Measurements from ENCODE around the gene DNAJC21.
"Not testable (repeated sequence)": the region's sequence is repeated elsewhere in the genome, so short reads cannot be mapped to it uniquely, and the experiment has no call there.

DNAJC21 gene

DNA sequence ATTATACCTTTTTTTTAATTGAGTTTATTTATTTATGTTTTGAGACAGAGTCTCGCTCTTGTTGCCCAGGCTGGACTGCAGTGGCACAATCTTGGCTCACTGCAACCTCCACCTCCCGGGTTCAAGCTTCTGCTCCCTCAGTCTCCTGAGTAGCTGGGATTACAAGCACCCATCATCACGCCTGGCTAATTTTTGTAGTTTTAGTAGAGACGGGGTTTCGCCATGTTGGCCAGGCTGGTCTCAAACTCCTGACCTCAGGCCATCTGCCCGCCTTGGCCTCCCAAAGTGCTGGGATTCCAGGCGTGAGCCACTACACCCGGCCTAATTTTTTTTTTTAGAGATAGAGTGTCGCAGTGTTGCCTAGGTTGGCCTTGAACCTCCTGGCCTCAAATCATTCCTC, 6.1 kb upstream of the DNAJC21 start:
- not testable (repeated sequence) for DNase-seq (ENCODE audit: low read depth, low spot score)

DNA sequence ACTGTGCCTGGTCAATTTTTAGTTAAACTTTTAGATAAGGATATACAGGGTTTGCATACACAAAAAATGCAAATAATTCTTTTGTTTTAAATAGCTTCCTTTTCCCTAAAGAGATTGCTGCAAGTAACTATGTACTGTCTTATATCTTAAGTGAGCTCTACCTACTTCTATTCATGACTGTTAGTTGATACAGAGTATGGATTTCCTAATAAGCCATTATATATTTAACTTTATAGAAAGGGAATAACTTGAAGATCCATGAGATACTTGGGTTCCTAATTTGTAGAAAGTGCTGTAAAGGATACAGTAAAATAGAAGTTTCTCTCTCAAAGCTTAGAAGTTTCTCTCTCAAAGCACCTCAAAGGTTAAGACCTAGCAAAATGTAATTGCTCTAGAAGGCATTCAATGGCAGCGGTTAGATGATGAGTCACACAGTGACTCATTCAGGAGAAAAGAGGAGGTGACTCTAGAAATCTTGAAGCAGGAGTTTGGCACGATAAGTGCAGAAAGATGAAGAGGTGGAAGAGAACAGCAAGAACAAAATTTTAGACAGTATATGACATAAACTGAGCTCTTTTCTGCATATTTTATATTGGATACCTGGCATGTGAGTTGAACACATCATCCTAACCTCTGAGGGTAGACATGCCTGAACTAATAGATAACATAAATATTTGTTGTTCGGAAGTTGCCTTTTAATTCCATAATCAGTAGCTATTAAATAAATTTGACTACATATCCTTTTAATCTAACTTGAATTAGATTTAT, 5.5 kb upstream of the DNAJC21 start:
- DNase-seq (ENCODE audit: low read depth, low spot score): peak; percentile 32

DNA sequence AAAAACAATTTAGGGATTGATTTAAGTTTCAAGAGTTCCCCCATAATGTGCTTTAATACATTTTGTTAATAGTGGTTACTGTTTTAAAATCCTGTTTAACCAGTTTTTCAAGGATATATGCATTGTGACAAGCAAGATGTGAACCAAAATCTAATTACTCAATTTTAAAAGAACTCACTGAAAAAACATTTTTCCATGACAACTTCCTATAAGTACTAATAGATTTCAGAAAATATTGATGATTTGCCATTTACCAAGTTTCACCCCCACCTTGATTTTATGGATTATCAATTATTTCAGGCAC, 4.9 kb upstream of the DNAJC21 start:
- DNase-seq (ENCODE audit: low read depth, low spot score): no peak

DNA sequence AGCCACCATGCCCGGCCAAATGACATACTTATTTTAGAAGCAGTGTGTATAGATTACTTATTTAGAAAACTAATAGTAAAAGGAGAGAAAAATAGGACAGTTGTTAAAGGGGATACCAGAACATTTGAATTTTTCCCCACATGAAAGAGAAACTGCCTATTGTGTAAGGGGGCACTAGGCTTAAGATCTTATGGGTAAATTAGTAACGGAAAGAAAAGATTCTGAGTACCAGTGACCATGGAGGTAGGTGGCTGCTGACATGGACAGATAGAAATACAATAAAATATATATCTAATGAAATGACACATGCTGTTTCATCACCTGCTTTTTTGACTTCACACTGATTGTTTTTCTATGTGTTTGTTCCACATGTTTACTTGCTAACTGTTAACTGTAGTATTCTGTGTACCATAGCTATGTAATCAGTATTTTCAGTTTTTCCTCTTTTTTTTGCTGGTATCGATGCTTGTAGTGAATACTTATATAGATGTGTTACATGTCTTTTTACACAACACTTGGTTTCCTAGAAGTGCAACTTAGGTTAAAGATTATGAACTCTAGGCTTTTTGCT, 3.0 kb upstream of the DNAJC21 start:
- DNase-seq (ENCODE audit: low read depth, low spot score): no peak

DNA sequence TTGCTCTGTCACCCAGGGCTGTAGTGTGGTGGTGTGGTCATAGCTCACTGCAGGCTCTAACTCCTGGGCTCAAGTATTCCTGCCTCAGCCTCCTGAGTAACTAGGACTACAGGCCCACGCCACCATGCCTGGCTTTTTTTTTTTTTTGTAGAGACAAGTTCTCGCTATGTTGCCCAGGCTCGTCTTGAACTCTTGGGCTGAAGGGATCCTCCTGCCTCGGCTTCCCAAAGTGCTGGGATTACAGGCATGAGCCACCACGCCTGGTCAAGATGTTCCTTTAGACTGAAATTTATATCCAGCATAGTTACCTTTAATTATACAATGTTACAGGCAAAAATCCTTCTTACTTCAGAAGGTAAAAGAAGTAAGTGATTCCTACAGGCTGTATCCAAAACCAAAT, 1.6 kb upstream of the DNAJC21 start:
- DNase-seq (ENCODE audit: low read depth, low spot score): no peak

DNA sequence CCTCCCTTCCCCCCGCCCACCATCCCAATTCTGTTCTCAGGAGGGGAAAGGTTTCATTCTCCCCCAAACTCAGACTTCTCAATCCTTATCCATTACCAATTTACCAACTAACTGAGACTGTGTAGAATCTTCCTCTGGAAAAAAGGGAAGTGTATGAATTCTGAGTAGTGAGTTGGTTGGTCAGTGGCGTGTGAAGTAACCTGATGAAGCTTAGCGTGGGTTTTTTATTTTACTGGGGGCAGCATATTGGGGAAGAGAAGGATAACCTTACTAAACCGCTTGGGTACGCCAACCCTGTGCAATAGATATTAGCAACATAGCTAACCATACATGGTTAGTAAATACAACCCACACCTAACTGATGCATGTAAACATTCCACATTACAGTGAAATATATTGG, 1.1 kb upstream of the DNAJC21 start:
- DNase-seq (ENCODE audit: low read depth, low spot score): no peak

DNA sequence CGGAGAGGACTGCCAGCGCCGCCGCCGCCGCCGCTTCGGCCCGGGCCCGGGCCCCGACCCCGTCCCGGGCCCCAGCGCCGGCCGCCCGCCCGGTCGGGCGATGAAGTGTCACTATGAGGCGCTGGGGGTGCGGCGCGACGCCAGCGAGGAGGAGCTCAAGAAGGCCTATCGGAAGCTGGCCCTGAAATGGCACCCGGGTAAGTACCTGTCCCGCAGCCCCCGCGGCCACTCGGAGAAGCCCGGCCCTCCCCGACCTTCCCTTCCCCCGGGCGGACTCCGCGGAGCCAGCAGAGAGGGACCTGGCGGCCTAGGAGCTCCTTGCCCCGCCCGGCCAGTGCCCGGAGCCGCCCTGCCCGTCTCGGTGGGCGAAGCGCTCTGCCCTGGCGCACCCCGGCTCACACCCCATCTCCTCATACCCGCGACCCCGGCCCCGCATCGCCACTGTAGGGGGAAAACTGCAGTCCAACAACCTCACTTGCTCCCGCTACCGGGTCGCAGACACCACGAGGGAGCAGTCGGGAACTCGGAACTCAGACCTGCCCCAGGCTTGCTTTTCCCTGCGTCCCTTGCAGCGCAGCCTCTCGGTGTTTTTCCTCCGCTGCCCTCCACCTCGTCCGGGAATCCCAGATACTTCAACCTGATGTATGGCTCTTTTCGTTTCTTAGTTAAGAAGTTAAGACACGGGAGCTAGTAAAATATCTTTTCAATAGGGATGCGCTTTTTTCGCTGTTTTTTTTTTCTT, 532 bp downstream of the DNAJC21 start:
- DNase-seq (ENCODE audit: low read depth, low spot score): no peak

DNA sequence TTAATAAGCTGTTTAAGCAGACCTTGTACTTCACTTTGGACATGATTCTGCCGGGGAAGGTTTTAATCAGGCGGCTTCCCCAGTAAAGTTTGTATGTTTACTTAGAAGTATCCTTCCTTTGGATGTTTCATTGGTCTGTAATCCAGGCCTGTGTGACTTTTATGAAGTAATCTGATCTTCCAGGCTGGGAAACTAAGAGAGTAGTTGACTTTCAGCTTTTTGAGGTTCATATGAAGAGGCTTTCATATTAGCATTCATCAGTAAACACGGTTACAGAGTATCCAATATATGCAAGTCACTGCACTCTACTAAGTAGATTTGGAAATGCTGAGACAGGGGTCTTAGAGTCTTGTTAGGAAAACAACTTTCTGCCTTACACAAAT, 1.1 kb downstream of the DNAJC21 start:
- peak; percentile 12 for DNase-seq (ENCODE audit: low read depth, low spot score)

DNA sequence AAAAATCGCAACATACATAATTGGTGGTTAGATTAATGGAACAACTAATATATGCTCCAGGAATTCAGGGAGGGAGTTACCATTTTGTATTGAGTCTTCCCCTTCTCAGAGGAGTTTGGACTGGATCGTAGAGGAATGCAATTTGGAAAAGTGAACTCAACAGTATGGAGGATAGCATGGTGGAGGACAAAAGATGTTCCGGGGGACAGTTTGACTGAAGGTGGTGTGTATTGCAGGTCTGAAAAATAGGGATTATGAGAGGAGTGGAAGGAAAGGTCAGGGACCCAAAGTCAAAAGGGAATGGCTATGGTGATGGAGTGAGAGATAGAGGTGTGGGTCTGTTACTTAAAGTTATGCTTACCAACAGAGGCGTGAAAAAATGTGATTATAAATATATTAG, 1.5 kb downstream of the DNAJC21 start:
- no peak for DNase-seq (ENCODE audit: low read depth, low spot score)

DNA sequence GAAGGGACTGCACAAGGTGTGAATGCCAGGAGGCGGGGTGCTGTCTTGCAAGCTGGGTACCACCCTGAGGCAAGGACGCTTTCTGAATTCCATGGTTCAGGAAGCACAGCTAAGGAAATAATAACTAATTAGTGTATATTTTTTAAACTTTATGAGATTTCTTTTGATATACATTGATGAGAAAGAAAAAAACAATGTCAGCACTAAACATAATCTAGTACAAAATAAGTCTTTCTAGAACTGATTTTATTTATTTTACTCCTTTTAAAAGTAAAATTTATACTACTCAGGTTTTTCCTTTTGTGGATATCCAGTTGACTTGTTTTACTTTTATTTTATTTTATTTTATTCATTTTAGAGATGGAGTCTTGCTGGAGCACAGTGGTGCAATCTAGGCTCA, 3.6 kb downstream of the DNAJC21 start:
- DNase-seq (ENCODE audit: low read depth, low spot score): no peak

DNA sequence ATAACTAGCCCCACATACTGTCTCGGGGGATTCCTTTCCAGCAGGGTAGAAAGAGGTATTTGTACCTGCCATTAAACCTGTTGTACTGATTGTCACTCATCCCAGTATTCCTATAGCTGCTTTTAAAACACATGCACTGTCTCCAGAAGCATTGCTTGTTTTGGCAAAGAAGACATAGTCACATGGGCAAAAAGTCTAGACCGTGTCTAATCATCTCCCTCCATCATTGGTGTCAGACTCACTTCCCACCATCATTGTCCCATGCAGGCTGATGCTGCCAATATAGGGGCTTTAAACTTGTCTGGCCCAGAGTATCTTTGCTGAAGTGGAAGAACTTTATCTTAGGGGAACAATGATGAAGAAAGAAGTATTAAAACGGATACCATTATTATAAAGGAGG, 12.6 kb downstream of the DNAJC21 start:
- DNase-seq (ENCODE audit: low read depth, low spot score): no peak

DNA sequence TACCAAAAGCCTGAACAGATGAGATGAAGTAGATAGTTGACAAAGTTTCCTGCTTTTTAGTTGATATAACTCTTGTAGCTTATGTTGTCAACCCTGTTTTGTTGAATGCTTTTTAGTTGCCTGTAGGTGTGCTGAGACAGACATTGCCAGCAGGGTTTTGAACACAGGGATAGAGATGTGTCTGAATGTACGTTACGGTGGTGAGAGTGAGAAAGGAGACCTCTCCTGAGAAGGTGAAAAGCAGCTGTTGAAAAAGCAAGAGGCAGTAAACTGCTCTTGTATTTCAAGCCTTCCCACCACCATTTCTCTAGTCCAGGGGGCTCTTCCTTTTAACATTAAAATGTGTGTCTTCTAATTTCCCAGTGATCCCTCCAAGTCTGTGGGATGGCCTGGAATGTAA, 14.7 kb downstream of the DNAJC21 start:
- no peak for DNase-seq (ENCODE audit: low read depth, low spot score)

DNA sequence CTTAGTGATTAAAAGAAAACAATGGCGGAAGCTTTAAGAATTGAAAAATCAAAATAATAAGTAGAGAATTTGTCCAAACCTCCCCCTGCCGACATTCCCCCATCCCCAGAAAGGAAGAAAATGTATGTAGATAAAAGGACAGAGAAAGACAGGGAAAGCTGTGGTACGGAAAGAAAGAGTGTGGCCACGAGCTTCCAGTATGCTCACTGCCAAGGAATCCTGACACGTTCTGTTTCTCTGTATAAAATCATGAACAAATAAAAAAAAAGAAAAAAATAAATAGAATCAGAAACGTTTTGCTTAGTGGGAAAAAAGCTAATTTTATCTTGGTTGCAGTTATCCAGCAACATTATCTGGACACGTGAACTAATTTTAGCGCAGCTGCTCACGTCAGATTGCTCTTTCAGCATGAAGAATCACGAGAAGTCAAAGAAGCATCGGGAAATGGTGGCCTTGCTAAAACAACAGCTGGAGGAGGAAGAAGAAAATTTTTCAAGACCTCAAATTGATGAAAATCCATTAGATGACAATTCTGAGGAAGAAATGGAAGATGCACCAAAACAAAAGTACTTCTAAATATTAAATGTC, 15.2 kb downstream of the DNAJC21 start:
- no peak for DNase-seq (ENCODE audit: low read depth, low spot score)

DNA sequence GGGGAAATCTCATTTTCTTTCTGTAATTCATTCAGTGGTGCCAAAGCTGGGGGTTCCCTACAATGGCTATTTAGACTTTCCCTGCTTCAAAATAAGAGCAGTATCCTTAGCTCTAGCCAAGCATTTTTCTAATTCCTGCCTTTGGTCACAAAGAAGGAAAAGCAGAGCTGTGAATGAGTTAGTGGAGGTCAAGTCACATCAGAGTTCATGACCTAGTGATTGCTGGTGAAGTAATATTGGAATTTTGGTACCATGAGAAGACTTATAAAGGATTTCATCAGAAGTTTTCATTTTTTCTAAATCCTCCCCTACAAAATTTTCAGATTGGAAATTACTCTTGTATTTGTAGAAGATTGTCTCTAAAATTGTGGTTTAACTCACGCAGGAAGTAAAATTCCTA, 28.0 kb downstream of the DNAJC21 start:
- DNase-seq (ENCODE audit: low read depth, low spot score): no peak

DNA sequence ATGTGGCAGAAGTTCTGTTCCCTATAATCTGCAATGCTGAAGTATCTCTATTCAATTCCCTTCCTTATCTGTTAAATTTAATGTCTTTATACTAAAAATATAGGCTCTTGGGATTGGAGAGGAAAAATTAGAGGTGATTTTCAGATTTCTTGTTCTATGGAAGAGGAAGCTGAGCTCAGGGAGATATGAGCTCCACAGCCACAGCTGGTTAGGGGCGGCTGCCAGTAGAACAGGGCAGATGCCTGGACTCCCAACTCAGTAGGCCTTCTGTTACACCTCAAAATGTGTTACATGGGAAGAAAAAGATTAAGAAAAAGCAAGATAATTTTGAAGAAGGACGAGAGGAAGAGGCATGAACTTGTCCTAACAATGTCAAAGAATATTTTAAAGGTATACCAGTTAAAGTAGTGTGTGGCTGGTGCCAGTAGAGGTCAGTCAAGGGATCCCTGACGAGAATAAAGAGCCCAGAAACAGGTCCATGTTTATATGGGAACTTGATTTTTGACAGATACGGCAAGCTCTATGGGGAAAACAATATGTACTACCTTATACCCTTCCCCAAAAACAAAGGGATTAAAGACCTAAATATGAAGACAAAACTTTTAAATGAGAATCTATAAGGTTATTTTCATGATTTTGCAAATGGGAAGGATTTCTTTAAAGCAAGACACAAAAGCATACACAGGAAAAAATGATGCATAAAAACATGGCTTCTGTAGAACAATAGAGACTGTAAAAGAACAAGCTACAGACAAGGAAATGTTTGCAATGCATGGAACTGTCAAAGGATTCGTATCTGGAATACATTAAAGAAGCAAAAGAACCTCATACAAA, 28.7 kb downstream of the DNAJC21 start:
- no peak for DNase-seq (ENCODE audit: low read depth, low spot score)

DNA sequence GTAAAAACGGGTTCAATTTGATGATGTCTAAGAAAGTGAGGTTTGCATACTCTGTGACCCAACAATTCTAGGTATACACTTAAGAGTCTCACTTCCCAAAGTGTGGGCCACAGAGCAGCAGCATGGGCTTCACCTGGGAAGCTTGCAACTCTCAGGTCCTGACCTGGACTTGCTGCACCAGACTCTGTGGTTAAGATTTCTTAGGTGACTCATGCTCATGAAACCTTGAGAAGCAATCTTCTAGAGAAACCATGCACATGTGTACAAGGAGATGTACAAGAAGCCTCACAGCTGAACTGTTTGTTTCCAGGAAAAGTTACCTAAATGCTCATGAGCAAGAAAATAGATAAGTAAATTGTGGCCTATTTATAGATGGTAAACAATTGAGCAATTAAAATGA, 30.0 kb downstream of the DNAJC21 start:
- no peak for DNase-seq (ENCODE audit: low read depth, low spot score)

DNA sequence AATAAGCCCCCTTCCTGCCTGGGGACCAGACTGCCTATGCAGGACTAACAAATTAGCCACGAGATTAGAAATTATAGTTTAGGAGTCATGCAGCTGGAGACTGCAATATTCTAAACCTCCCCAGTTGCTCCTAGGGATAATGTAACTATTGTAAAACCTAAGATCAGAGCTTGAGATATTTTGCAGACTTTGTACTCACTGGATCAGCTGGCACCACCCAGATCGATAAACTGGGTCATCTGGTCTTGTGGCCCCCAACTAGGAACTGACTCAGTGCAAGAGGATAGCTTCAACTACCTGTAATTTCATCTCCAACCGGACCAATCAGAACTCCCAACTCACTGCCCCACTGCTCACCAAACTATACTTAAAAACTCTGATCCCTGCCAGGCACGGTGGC, 38.2 kb downstream of the DNAJC21 start:
- no peak for DNase-seq (ENCODE audit: low read depth, low spot score)

DNA sequence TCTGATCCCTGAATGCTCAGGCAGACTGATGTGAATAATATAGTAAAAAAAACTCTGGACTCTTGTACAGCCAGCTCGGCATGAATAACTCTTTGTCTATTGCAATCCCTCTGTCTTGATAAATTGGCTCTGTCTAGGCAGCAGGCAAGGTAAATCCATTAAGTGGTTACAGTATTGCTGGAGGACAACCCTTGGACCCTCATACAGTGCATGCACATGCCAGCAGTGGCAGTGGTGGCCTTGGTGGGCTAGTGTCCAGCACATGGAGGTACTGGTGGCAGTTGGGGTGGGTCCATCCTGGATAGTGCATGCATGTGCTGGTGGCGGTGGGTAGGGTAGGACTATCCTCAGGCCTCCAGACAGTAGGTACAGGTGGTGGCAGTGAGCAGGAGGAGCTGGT, 38.9 kb downstream of the DNAJC21 start:
- no peak for DNase-seq (ENCODE audit: low read depth, low spot score)

DNA sequence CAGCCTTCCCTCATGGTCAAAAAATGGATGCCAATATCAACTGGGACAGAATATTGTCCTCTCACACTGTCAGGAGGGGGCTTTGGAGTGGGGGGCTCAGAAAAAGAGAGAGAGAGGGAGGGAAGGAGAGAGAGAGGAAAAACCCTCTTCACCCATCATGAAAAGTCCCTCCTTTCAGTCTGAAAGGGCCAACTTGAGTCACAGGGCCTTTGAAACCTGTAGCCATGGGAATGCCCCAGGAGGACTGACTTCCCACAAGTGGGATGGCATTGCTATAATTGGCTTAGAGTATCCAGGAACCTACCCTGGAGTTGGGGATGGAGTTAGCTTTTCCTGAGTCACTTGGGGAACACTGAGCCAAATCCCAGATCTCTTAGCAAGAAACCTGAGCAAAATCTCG, 41.2 kb downstream of the DNAJC21 start:
- no peak for DNase-seq (ENCODE audit: low read depth, low spot score)

DNA sequence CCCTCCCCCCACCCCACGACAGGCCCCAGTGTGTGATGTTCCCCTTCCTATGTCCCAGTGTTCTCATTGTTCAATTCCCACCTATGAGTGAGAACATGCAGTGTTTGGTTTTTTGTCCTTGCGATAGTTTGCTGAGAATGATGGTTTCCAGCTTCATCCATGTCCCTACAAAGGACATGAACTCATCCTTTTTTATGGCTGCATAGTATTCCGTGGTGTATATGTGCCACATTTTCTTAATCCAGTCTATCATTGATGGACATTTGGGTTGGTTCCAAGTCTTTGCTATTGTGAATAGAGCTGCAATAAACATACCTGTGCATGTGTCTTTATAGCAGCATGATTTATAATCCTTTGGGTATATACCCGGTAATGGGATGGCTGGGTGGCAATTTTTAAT, 42.3 kb downstream of the DNAJC21 start:
- not testable (repeated sequence) for DNase-seq (ENCODE audit: low read depth, low spot score)

DNA sequence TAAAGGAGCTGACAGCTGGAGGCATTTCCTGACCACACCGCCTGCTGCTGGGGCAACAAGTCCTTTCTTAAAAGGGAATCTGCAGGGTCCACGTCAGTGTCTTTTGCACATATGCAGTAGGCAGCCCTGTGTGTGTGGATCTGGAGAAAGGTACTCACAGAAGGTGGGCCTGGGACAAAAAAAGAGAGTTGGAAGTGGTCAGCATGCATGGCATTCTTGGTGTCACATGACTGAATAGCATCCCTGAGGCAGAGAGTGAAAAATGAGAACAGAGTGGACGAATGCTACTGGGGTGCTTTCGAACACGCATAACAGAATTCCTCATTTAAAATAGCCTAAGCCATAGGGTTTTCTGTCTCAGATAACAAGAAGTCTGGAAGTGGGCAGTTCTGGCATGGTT, 47.0 kb downstream of the DNAJC21 start:
- DNase-seq (ENCODE audit: low read depth, low spot score): no peak
